H1 (cell line): Measurements from ENCODE around the gene BTBD9. TPM values are rescaled to one million over a fixed set of nuclear protein-coding genes. Genes with fewer than 3 reads are reported as not detected.

Experiments used
- BACH1 ChIP-seq: IDR thresholded peaks from 2 replicates; pipeline ENCODE4 v1.6.1; 2012; ENCODE audit warnings: low read length, improper control_type of control experiment
- KDM5A ChIP-seq: fragments of 200-600 bp; IDR thresholded peaks from 2 replicates; pipeline ENCODE4 v1.7.1; 2012; ENCODE audit warnings: mild to moderate bottlenecking, low read length, inconsistent platforms, mixed read lengths
- POLR2A ChIP-seq, 2 experiments: IDR thresholded peaks; 1 replicate in 1 of 2; 2 replicates in 1 of 2; pipeline ENCODE4 v1.6.1; 2011; ENCODE audit warnings: low read depth in 2 of 2, low read length in 2 of 2, mild to moderate bottlenecking in 2 of 2; ENCODE audit errors: control extremely low read depth in 1 of 2
- POLR2AphosphoS5 ChIP-seq: IDR thresholded peaks from 2 replicates; pipeline ENCODE4 v1.6.1; 2011; ENCODE audit warnings: low read depth, low read length
- RBBP5 ChIP-seq: IDR thresholded peaks from 2 replicates; pipeline ENCODE4 v1.7.1; 2012; ENCODE audit warnings: low read depth, mild to moderate bottlenecking, inconsistent platforms, low read length, moderate library complexity, borderline replicate concordance
- USF2 ChIP-seq: IDR thresholded peaks from 2 replicates; pipeline ENCODE4 v1.6.1; 2011; ENCODE audit warnings: low read length, improper control_type of control experiment
- polyA plus RNA-seq, 7 experiments: library from polyadenylated mRNA; depleted of rRNA in 3 of 7; stranded (reverse) in 5 of 7; unstranded in 2 of 7; fragments of >200 nt in 5 of 7; fragments of 200-250 nt in 2 of 7; gene quantifications; 1 replicate in 5 of 7; 2 replicates in 1 of 7; 4 replicates in 1 of 7; pipeline versions ENCODE4 v1.2.1 to v1.2.3, GENCODE V29; 2011 to 2013; ENCODE audit warnings: missing spikeins in 2 of 7, mixed read lengths in 2 of 7
- total RNA-seq: library from RNA; stranded (reverse); fragmentation: NEBNext Ultra II Directional; extraction: Animal tissue kit (Norgen Biotek cat#: 25700); gene quantifications from 2 replicates; pipeline ENCODE4 v1.2.1, GENCODE V29; 2021

Gene BTBD9
- total and polyA plus RNA-seq, 2 of the 8 experiments (the other 6 are each of a cell fraction or from before 2014, with no cell fraction given): 0.92 to 4.1 TPM

GRCh38 chr6:38166411-38167240 is 473.1 kb downstream of the BTBD9 start (continued):
- TF ChIP-seq POLR2AphosphoS5 (no peak), KDM5A (no peak), RBBP5 (no peak), POLR2A (IDR thresholded peaks at IDR 0.05; ENCODE audit: control extremely low read depth in 1 of 2, low read depth in 2 of 2, low read length in 2 of 2) (no peak), BACH1 (no peak), USF2 (no peak)
